ENCODE results near the gene ADAMTS17.

ADAMTS17 gene

GRCh38 chr15:100022391-100022790, 319.4 kb downstream of the ADAMTS17 start:
- no peak for DNase-seq (ENCODE audit: low spot score)

- DNase-seq (ENCODE audit: low spot score): no peak
Observed at GRCh38 chr15:100021653-100022052, 320.1 kb downstream of the ADAMTS17 start.

DNA sequence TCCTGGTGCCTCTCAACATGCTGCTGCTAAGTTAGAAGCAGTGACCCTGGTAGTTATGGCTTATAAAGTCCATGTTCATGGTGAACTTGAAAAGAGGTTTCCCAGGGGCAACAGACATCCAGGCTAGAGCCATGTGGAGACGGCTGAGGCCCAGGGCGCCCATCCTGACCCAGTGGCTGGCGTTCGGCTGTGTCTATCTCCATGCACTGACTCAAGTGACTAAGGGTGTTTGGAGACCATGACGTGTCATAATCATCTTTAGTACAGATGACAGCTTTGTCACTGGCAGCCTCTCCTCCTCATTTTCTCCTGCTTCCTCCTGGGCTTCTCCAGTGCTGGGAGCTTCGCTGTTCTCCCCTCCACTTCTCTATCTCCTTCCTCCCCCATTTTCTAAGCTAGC, 321.2 kb downstream of the ADAMTS17 start:
- DNase-seq (ENCODE audit: low spot score): no peak

GRCh38 chr15:100020189-100020588, 321.6 kb downstream of the ADAMTS17 start:
- no peak for DNase-seq (ENCODE audit: low spot score)

DNA sequence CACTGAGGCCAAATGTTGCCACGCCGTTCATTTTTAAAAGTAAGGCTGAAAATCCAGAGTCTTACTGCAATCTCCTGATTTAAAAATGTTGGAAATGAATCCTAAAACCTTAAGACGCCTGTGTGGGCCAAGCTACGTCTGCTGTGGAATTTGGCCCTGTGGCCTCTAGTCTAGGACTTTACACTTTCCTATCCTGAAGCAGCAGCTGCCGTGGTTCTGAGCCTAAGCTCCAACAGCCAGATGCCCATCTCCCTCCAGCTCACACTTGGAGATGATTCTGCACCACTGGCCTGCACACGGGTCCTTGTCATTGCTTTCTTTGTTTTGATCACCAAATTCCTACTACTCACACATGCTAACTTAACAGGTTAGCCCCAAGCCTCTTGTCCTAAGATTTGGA, 322.2 kb downstream of the ADAMTS17 start:
- no peak for DNase-seq (ENCODE audit: low spot score)

GRCh38 chr15:100018191-100018590, 323.6 kb downstream of the ADAMTS17 start:
- DNase-seq (ENCODE audit: low spot score): no peak

DNA sequence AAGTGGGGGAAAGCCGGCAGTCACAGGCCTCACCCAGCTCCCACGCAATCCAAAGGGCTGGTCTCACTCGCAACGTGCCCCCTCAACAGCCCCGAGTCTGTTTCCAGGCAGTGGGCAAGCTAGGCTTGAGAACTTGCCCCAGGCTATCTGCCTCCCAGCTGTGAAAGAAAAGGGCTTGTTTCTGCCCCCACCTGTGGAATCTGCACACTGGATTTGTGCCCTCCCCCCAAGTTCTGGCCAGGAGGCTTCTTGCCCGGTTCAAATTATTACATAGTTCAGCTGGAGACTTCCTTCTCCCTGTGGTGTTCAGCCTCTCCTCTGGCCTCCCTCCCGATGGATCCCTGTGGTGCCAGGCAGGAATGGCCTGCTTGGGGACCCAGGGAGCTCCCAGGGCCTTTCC, 324.6 kb downstream of the ADAMTS17 start:
- no peak for DNase-seq (ENCODE audit: low spot score)

- no peak for DNase-seq (ENCODE audit: low spot score)
Observed at GRCh38 chr15:100016632-100017031, 325.1 kb downstream of the ADAMTS17 start.

GRCh38 chr15:100011235-100011634, 330.5 kb downstream of the ADAMTS17 start:
- DNase-seq (ENCODE audit: low spot score): no peak

DNA sequence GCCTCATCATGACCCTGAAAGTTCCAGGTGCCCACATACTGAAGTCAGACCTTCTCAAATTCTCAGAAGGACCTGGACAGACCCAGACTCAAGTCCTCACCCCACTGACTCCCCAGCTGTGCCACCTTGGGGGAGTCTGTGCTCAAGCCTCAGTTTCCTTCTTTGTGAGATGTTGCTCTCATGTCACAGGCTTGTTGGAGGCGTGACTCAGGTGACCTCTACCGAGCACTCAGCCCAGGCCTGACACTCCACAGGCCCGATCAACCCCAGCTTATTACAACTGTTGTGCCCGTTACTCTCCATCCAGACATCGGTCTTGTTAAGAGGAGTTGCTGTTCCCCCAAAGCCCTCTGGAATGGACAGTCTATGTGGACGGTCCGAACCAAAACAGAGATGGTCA, 332.4 kb downstream of the ADAMTS17 start:
- DNase-seq (ENCODE audit: low spot score): no peak

DNA sequence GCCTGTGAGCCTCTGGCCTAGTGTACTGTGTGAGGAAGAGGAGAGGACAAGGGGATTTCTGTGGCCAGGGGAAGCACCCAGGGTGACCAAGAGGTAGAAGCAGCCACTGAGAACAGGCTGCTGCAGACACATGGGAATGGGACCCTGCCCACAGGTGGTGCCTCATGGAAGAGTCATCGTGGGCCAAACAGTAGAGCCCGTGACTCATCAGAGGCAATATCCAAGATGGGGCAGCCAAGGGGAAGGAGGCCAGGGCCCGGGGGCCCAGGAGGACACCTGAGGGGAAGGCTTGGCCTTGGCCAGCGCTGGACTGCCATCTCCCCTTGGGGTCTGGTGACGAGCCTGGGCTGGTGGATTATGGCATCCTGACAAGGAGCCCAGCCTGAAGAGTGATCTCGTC, 333.5 kb downstream of the ADAMTS17 start:
- DNase-seq (ENCODE audit: low spot score): no peak

- DNase-seq (ENCODE audit: low spot score): no peak
Observed at GRCh38 chr15:100007609-100008008, 334.2 kb downstream of the ADAMTS17 start.

- DNase-seq (ENCODE audit: low spot score): no peak
Observed at GRCh38 chr15:100005715-100006114, 336.1 kb downstream of the ADAMTS17 start.

DNA sequence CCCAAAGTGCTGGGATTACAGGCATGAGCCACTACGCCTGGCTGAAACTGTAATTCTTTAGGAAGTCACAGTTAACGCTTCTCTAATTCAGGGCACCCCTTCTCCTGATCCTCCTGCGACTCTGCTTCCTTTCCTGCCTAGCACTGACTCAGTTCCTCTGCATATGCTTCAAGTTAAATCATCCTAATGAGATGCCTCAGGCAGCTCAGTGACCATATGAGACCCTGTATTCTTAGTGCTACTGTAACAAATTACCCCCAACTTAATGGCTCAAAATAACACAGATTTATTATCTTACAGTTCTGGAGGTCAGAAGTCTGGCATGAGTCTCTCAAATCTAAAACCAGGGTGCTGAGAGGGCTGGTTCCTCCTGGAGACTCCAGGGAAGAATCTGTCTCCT, 336.8 kb downstream of the ADAMTS17 start:
- DNase-seq (ENCODE audit: low spot score): no peak

- no peak for DNase-seq (ENCODE audit: low spot score)
Observed at GRCh38 chr15:100002787-100003536, 338.8 kb downstream of the ADAMTS17 start.

DNA sequence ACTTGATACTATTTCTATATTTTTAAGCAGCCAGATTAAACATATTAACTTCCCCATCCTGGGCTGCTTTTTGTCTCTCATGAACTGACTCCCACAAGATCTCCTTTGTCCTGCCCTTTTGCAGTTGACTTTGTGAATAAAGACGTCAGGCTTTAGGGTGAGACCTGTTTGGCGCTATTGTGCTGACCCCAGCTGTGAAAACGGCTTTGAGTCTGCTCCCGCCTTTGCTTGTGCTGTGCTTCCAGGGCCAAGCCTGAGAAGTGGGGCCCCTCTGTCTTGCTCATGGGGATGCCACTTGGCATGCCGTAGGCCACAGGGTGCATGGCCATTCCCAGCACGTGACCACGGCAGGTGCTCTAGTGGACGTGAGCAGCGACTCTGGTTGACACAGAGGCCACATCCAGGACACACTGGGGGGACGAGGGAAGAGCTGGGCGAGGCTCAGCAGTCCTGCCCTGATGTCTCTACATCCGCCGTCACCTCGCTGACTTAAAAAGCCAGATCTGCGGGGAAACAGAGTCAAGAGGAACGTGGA, 339.6 kb downstream of the ADAMTS17 start:
- DNase-seq (ENCODE audit: low spot score): peak; percentile 37

GRCh38 chr15:100001405-100001804, 340.4 kb downstream of the ADAMTS17 start:
- DNase-seq (ENCODE audit: low spot score): no peak

DNA sequence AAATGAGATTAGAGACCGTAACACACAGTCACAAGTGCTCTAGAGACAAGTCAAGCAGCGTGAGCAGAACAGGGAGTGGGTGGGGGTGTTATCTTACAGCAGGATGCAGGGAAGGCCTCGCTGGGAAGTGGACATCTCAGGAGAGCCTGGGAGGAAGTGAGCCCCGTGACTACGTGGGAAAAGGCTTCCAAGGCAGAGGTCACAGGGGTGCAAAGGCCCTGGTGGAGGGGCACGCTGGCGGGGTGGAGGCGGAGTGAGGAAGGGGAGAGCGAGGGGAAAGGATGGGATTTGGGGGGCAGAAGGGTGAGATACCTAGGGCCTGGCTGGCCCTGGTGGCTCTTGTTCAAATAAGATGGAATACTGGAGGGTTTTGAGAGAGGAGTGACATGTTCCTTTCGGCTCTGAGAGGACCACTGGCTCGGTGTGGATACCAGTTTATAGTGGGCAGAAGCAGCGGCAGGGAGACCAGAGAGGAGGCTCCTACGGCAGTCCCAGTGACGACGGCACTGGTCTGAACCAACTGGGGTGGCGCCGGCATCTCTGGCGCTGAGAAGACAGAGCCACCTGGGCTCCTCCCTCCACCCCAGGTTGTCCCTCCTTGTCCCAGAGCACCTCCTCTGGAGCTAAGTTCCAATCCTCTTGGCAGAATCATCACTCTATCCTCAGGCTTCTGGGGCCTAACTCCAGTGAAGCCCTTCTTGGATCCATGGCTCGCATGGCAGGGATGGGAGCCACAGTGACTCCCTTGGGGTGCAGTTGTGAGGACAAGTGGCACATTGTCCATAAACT, 342.3 kb downstream of the ADAMTS17 start:
- DNase-seq (ENCODE audit: low spot score): no peak

DNA sequence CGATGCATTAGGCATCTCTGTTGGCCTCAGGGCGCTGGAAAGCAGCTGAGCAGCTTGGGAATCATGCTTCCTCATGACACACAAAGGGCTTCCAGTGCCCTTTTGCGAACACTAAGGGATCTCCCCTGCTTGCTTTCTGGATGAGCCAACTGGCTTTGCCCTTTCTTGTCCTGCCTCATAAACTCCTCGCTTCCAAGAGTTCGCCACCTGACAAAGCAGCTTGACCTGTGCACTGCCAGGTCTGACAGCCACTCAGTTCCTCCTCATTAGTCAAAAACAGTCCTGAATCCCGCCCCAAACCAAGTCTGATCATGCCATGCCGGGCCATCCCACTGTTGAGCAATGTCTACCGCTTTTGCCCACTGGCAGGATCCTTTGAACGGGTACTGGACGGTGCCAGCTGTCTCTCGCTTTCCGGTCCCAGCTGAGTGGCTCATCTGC, 343.1 kb downstream of the ADAMTS17 start:
- DNase-seq (ENCODE audit: low spot score): no peak

GRCh38 chr15:99997112-99997651, 344.6 kb downstream of the ADAMTS17 start:
- DNase-seq (ENCODE audit: low spot score): no peak

- DNase-seq (ENCODE audit: low spot score): no peak
Observed at GRCh38 chr15:99996660-99997059, 345.1 kb downstream of the ADAMTS17 start.

DNA sequence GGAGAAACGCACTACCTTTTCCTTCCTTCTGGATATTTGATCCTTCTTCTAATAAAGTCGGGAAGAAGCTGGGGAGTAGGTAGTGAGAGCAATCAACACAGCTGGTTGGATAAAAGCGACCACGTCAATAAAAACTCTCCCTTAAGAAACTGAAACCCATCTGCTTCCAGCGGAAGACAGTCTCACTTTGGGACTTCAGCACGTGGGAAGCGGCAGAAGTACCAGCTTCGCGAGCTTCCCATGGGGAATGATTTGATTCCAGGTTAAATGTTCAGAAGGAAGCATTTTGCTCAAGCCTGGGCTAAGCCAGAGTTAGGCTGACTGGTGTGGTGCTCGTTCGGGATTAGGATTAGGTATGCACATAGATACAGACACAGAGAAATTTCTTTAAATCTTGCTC, 346.2 kb downstream of the ADAMTS17 start:
- DNase-seq (ENCODE audit: low spot score): no peak

- DNase-seq (ENCODE audit: low spot score): no peak
Observed at GRCh38 chr15:99994849-99995248, 346.9 kb downstream of the ADAMTS17 start.

Measured in Ammon's horn (tissue), 1 donor.